ENCODE measurements around the gene GRK6. TPM values are rescaled to one million over a fixed set of nuclear protein-coding genes. Genes with fewer than 3 reads are reported as not detected.

Gene GRK6
- total and polyA plus RNA-seq, 2 of the 4 experiments (the other 2 are of a cell fraction): 25.3 to 30.1 TPM

DNA sequence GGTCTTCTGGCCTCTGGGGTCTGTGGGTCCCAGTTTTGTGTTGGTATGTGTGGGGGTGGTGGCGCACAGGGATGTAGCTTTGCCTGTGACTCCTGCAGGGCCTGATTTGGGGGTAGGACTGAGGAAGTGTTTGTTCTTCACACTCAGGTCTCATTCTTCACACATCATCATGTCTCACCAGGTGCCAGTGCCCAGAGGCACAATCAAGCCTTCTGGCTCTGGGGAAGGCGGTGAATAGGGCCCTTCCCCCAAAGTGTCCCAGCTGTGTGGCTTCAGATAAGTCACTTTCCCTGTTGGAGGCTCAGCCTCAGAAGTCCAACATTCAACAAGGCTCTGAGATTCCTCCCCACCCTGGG is 41.8 kb downstream of the GRK6 start:
- dilution Hi-C loops (cut with HindIII; ENCODE audit: low sequenced_read_pairs, unreplicated experiment) (no loop called here), intact Hi-C loops (cut with micrococcal nuclease) (no loop called here), in situ Hi-C loops (cut with MboI; ENCODE audit: low sequenced_read_pairs) (no loop called here)
- Histone ChIP-seq H4K8ac (ENCODE audit: low read depth in 2 of 2, low read length in 2 of 2) (no peak overlapping the region), H2AFZ (replicated peaks; ENCODE audit: low read length, poor library complexity) (peak overlapping the region; percentile 23), H2AK9ac (replicated peaks; ENCODE audit: low read depth, low read length, poor library complexity) (peak overlapping the region; percentile 79), H3K4me1 (ENCODE audit: control insufficient read depth, insufficient read depth, low read length) (peaks cover 35% of the 10 kb centered on the region), H3K56ac (ENCODE audit: extremely low read depth, insufficient read depth, low read length) (no peak overlapping the region), H4K91ac (ENCODE audit: insufficient read depth, low read depth, low read length) (no peak overlapping the region), H2BK120ac (ENCODE audit: low read depth, low read length) (0 out of 2 replicates have a peak overlapping the region, but pooled peaks have one; percentile 32), H2BK20ac (ENCODE audit: low read depth, low read length) (no peak overlapping the region), H3K79me1 (ENCODE audit: low read depth in 1 of 2, low read length in 2 of 2) (peaks cover 30 to 79% of the 10 kb centered on the region in 2 experiments), H4K20me1 (ENCODE audit: insufficient read depth, low read length) (peaks cover 73% of the 10 kb centered on the region), H3K18ac (ENCODE audit: low read depth, low read length) (no peak overlapping the region), H3K4ac (ENCODE audit: low read depth, low read length) (peak overlapping the region; percentile 63), H3K9me1 (ENCODE audit: insufficient read depth, low read length) (peaks cover 35% of the 10 kb centered on the region), H3K36me3 (ENCODE audit: control insufficient read depth, insufficient read depth, low read length) (peaks cover 55% of the 10 kb centered on the region), H2BK15ac (ENCODE audit: low read depth, low read length) (no peak overlapping the region), H3K14ac (replicated peaks; ENCODE audit: low read depth, low read length) (no peak overlapping the region; the same call in 1 of the 2 replicates), H3K27ac (ENCODE audit: insufficient read depth, low read length) (no peak overlapping the region), H3K27me3 (ENCODE audit: control insufficient read depth, insufficient read depth, low read length) (no peaks in the 10 kb centered on the region), H4K5ac (ENCODE audit: low read depth, low read length) (no peak overlapping the region), H3K23ac (ENCODE audit: low read depth, low read length) (peak overlapping the region; percentile 39; the same call in 1 of the 2 replicates), H2AK5ac (ENCODE audit: low read depth, low read length) (peak overlapping the region; percentile 21; the same call in 1 of the 2 replicates), H3K4me2 (ENCODE audit: low read depth, low read length) (no peak overlapping the region), H3K4me3 (ENCODE audit: insufficient read depth, low read depth, low read length) (no peak overlapping the region), H3K9ac (ENCODE audit: low read depth, low read length) (no peak overlapping the region), H2BK5ac (ENCODE audit: low read depth, low read length, poor library complexity, severe bottlenecking) (peak overlapping the region; percentile 34), H3K9me3 (ENCODE audit: control insufficient read depth, insufficient read depth, low read length) (no peaks in the 10 kb centered on the region)
- ChIA-PET POLR2A (ENCODE audit: unreplicated experiment) (interaction anchor here (0.6 kb wide), 1 partner anchor 11 kb away, joined by 3 read pairs; no protein-coding TSS in a partner anchor), CTCF (interaction anchor here (1.3 to 1.7 kb wide), 2 partner anchors 11 to 64 kb away, joined by 3 to 5 read pairs; no protein-coding TSS in a partner anchor)
- TF ChIP-seq SMC3 (IDR thresholded peaks at IDR 0.05; ENCODE audit: low read depth, low read length) (no peak), CEBPB (IDR thresholded peaks at IDR 0.05; ENCODE audit: low read depth, low read length) (no peak), MXI1 (IDR thresholded peaks at IDR 0.05; ENCODE audit: borderline replicate concordance, low read depth, low read length) (no peak), RCOR1 (IDR thresholded peaks at IDR 0.05; ENCODE audit: insufficient replicate concordance, low read length) (no peak), NFE2L2 (IDR thresholded peaks at IDR 0.05; ENCODE audit: low read depth, low read length) (no peak), CHD1 (IDR thresholded peaks at IDR 0.05; ENCODE audit: low read depth, low read length) (no peak), RFX5 (IDR thresholded peaks at IDR 0.05; ENCODE audit: low read depth, low read length) (no peak), FOS (IDR thresholded peaks at IDR 0.05; ENCODE audit: low read depth, low read length) (no peak)
- TF ChIP-seq, protein P1, sequence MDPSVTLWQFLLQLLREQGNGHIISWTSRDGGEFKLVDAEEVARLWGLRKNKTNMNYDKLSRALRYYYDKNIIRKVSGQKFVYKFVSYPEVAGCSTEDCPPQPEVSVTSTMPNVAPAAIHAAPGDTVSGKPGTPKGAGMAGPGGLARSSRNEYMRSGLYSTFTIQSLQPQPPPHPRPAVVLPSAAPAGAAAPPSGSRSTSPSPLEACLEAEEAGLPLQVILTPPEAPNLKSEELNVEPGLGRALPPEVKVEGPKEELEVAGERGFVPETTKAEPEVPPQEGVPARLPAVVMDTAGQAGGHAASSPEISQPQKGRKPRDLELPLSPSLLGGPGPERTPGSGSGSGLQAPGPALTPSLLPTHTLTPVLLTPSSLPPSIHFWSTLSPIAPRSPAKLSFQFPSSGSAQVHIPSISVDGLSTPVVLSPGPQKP (IDR thresholded peaks at IDR 0.05; ENCODE audit: borderline replicate concordance, low read depth, low read length): no peak
- TF ChIP-seq, protein P2, sequence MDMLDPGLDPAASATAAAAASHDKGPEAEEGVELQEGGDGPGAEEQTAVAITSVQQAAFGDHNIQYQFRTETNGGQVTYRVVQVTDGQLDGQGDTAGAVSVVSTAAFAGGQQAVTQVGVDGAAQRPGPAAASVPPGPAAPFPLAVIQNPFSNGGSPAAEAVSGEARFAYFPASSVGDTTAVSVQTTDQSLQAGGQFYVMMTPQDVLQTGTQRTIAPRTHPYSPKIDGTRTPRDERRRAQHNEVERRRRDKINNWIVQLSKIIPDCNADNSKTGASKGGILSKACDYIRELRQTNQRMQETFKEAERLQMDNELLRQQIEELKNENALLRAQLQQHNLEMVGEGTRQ (IDR thresholded peaks at IDR 0.05; ENCODE audit: low read depth, low read length): no peak
- TF ChIP-seq, protein P3, sequence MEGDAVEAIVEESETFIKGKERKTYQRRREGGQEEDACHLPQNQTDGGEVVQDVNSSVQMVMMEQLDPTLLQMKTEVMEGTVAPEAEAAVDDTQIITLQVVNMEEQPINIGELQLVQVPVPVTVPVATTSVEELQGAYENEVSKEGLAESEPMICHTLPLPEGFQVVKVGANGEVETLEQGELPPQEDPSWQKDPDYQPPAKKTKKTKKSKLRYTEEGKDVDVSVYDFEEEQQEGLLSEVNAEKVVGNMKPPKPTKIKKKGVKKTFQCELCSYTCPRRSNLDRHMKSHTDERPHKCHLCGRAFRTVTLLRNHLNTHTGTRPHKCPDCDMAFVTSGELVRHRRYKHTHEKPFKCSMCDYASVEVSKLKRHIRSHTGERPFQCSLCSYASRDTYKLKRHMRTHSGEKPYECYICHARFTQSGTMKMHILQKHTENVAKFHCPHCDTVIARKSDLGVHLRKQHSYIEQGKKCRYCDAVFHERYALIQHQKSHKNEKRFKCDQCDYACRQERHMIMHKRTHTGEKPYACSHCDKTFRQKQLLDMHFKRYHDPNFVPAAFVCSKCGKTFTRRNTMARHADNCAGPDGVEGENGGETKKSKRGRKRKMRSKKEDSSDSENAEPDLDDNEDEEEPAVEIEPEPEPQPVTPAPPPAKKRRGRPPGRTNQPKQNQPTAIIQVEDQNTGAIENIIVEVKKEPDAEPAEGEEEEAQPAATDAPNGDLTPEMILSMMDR (conservative IDR thresholded peaks at IDR 0.05; ENCODE audit: low read depth, low read length): no peak
- no CpG with 5 or more reads among the region's 2 CpGs for WGBS, 2 experiments (ENCODE audit: extremely low coverage in 2 of 2, insufficient read length in 1 of 2)
- DNase-seq (no peak), ATAC-seq (ENCODE audit: low read depth) (no peak)
- no TSS peak for BruUV-seq (replicated peaks)
